ENCODE data around the gene AK8.

AK8 gene

GRCh38 chr9:132894862-132895835 is 17.1 kb upstream of the AK8 start:
- Histone ChIP-seq H3K4me3 (ENCODE audit: low read length) (no peak overlapping the region), H4K20me1 (ENCODE audit: insufficient read depth, low read length) (no peaks in the 10 kb centered on the region), H3K79me2 (ENCODE audit: low read length) (no peaks in the 10 kb centered on the region), H3K9ac (ENCODE audit: low read length) (no peak overlapping the region), H2AFZ (ENCODE audit: low read depth, low read length) (no peak overlapping the region), H3K4me1 (ENCODE audit: low read length) (no peaks in the 10 kb centered on the region), H3K9me3 (ENCODE audit: insufficient read depth, low read length) (no peaks in the 10 kb centered on the region), H3K27ac (ENCODE audit: low read length) (no peak overlapping the region), H3K27me3 (ENCODE audit: low read depth, low read length) (no peaks in the 10 kb centered on the region), H3K4me2 (ENCODE audit: low read length) (no peak overlapping the region), H3K36me3 (replicated peaks; ENCODE audit: low read depth, low read length) (peaks cover 23% of the 10 kb centered on the region)
- TF ChIP-seq, protein P1, sequence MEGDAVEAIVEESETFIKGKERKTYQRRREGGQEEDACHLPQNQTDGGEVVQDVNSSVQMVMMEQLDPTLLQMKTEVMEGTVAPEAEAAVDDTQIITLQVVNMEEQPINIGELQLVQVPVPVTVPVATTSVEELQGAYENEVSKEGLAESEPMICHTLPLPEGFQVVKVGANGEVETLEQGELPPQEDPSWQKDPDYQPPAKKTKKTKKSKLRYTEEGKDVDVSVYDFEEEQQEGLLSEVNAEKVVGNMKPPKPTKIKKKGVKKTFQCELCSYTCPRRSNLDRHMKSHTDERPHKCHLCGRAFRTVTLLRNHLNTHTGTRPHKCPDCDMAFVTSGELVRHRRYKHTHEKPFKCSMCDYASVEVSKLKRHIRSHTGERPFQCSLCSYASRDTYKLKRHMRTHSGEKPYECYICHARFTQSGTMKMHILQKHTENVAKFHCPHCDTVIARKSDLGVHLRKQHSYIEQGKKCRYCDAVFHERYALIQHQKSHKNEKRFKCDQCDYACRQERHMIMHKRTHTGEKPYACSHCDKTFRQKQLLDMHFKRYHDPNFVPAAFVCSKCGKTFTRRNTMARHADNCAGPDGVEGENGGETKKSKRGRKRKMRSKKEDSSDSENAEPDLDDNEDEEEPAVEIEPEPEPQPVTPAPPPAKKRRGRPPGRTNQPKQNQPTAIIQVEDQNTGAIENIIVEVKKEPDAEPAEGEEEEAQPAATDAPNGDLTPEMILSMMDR (IDR thresholded peaks at IDR 0.05; ENCODE audit: low read depth, low read length): no peak
- TF ChIP-seq EZH2phosphoT487 (IDR thresholded peaks at IDR 0.05; ENCODE audit: low read depth): no peak

DNA sequence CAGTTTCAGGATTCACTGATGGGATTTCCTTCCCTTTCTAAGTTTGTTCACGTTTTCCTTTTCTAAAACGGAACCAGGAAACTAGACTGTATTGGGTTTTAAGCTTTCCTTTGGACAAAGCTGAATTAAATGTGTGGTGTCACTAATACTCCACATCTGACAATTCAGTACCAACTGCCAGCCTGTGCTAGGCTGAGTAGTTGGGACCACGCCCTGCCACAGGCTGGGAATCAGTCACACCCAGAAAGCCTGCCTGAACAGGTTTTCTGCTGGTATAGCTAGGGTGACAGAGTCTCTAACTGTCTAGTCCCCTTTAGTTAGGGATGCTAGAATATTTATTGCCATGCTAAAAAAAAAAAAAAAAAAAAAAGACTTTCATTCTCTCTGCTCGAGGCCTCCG is 16.3 kb upstream of the AK8 start:
- Histone ChIP-seq H3K4me3 (ENCODE audit: low read length) (no peak overlapping the region), H3K9me3 (ENCODE audit: insufficient read depth, low read length) (no peaks in the 10 kb centered on the region), H3K4me1 (ENCODE audit: low read length) (no peaks in the 10 kb centered on the region), H3K79me2 (ENCODE audit: low read length) (no peaks in the 10 kb centered on the region), H3K27ac (ENCODE audit: low read length) (no peak overlapping the region), H3K36me3 (replicated peaks; ENCODE audit: low read depth, low read length) (peaks cover 21% of the 10 kb centered on the region), H4K20me1 (ENCODE audit: insufficient read depth, low read length) (no peaks in the 10 kb centered on the region), H3K4me2 (ENCODE audit: low read length) (no peak overlapping the region), H2AFZ (ENCODE audit: low read depth, low read length) (no peak overlapping the region), H3K27me3 (ENCODE audit: low read depth, low read length) (no peaks in the 10 kb centered on the region), H3K9ac (ENCODE audit: low read length) (no peak overlapping the region)
- TF ChIP-seq, protein P1 (IDR thresholded peaks at IDR 0.05; ENCODE audit: low read depth, low read length): no peak
- TF ChIP-seq EZH2phosphoT487 (IDR thresholded peaks at IDR 0.05; ENCODE audit: low read depth): no peak

GRCh38 chr9:132892400-132892799 is 14.3 kb upstream of the AK8 start:
- Histone ChIP-seq H3K4me3 (ENCODE audit: low read length) (no peak overlapping the region), H3K36me3 (replicated peaks; ENCODE audit: low read depth, low read length) (peaks cover 13% of the 10 kb centered on the region), H3K27ac (ENCODE audit: low read length) (no peak overlapping the region), H3K79me2 (ENCODE audit: low read length) (no peaks in the 10 kb centered on the region), H3K4me2 (ENCODE audit: low read length) (no peak overlapping the region), H3K9ac (ENCODE audit: low read length) (no peak overlapping the region), H3K27me3 (ENCODE audit: low read depth, low read length) (no peaks in the 10 kb centered on the region), H4K20me1 (ENCODE audit: insufficient read depth, low read length) (no peaks in the 10 kb centered on the region), H3K4me1 (ENCODE audit: low read length) (no peaks in the 10 kb centered on the region), H3K9me3 (ENCODE audit: insufficient read depth, low read length) (no peaks in the 10 kb centered on the region), H2AFZ (ENCODE audit: low read depth, low read length) (no peak overlapping the region)
- TF ChIP-seq, protein P1 (IDR thresholded peaks at IDR 0.05; ENCODE audit: low read depth, low read length): no peak
- no peak for TF ChIP-seq EZH2phosphoT487 (IDR thresholded peaks at IDR 0.05; ENCODE audit: low read depth)

DNA sequence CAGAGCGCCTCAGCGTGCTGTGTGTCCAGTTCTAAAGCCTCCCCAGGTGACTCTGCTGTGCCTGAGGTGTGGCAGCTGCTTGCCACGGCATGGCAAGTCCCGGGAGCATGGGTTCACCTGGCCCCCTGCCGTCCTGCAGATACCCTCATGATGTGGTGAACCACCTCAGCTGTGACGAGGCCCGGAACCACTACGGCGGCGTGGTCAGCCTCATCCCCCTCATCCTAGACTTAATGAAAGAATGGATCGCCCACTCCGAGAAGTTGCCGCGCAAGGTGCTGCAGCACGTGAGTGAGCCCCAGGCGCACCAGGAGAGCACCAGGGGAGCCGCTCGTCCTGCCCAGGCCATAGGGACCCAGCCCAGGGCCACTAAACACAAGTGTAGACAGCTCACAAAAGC is 10.1 kb upstream of the AK8 start:
- TF ChIP-seq, protein P1 (IDR thresholded peaks at IDR 0.05; ENCODE audit: low read depth, low read length): no peak
- no peak for TF ChIP-seq EZH2phosphoT487 (IDR thresholded peaks at IDR 0.05; ENCODE audit: low read depth)
- Histone ChIP-seq H3K9me3 (ENCODE audit: insufficient read depth, low read length) (no peaks in the 10 kb centered on the region), H3K27ac (ENCODE audit: low read length) (no peak overlapping the region), H3K4me3 (ENCODE audit: low read length) (no peak overlapping the region), H2AFZ (ENCODE audit: low read depth, low read length) (no peak overlapping the region), H3K9ac (ENCODE audit: low read length) (no peak overlapping the region), H3K4me2 (ENCODE audit: low read length) (no peak overlapping the region), H3K27me3 (ENCODE audit: low read depth, low read length) (no peaks in the 10 kb centered on the region), H3K4me1 (ENCODE audit: low read length) (no peaks in the 10 kb centered on the region), H4K20me1 (ENCODE audit: insufficient read depth, low read length) (no peaks in the 10 kb centered on the region), H3K79me2 (ENCODE audit: low read length) (no peaks in the 10 kb centered on the region), H3K36me3 (replicated peaks; ENCODE audit: low read depth, low read length) (no peaks in the 10 kb centered on the region)

All from OCI-LY3 (cell line).